Upper lobe of left lung (tissue), 6 donors: Measurements from ENCODE around the gene CCDC88A. TPM values are rescaled to one million over a fixed set of nuclear protein-coding genes. Genes with fewer than 3 reads are reported as not detected.
"Not testable (repeated sequence)": the region's sequence is repeated elsewhere in the genome, so short reads cannot be mapped to it uniquely, and the experiment has no call there.

Source experiments
- ATAC-seq, 2 donors: fragments of 200-7000 bp; cut with Tn5 transposase; one replicate each; pipeline ENCODE4 v1.9.1; 2022; ENCODE audit warnings: mild to moderate bottlenecking in 2 of 2, moderate library complexity in 2 of 2; ENCODE audit not compliant: low FRiP score in 2 of 2
- DNase-seq, 2 donors: peaks; one replicate each; pipeline ENCODE4 v3.0.0-alpha.2; 2019 to 2020
- H3K27ac ChIP-seq, 4 donors: fragments of 200-600 bp; sonication (generic); one replicate each; pipeline ENCODE4 v1.5.1; 2016 to 2019
- H3K27me3 ChIP-seq, 4 donors: fragments of 200-600 bp; sonication (generic); one replicate each; pipeline ENCODE4 v1.5.1; 2017 to 2019
- H3K36me3 ChIP-seq, 4 donors: fragments of 200-600 bp; sonication (generic); one replicate each; pipeline ENCODE4 v1.5.1; 2016 to 2019
- H3K4me1 ChIP-seq, 4 donors: fragments of 200-600 bp; sonication (generic); one replicate each; pipeline ENCODE4 v1.5.1; 2018 to 2019
- H3K4me3 ChIP-seq, 4 donors: fragments of 200-600 bp; sonication (generic); one replicate each; pipeline ENCODE4 v1.5.1; 2017 to 2019; ENCODE audit warnings: mild to moderate bottlenecking in 2 of 4, moderate library complexity in 1 of 4
- H3K9me3 ChIP-seq, 4 donors: fragments of 200-600 bp; sonication (generic); one replicate each; pipeline ENCODE4 v1.5.1; 2018 to 2019
- EP300 ChIP-seq, 4 donors: sonication (generic); formaldehyde crosslinking; IDR thresholded peaks; one replicate each; pipeline ENCODE4 v1.5.1; 2017; ENCODE audit warnings: antibody characterized with exemption in 4 of 4, control low read depth in 2 of 4
- POLR2A ChIP-seq, 4 donors: fragments of 450-650 bp; IDR thresholded peaks; one replicate each; pipeline ENCODE4 v1.5.1; 2016 to 2017; ENCODE audit warnings: antibody characterized with exemption in 4 of 4, mild to moderate bottlenecking in 2 of 4
- POLR2AphosphoS5 ChIP-seq, 2 donors: sonication (generic); formaldehyde crosslinking; IDR thresholded peaks; one replicate each; pipeline ENCODE4 v1.5.1; 2017; ENCODE audit warnings: antibody characterized with exemption in 2 of 2
- WGBS, 2 donors: methylation state at CpG; one replicate each; pipeline ENCODE4 v1.1.5; 2017 to 2018; 5-methylcytosine and 5-hydroxymethylcytosine counted together
- total RNA-seq, 6 donors: library from RNA; depleted of rRNA in 4 of 6; stranded (reverse); fragments of >200 nt in 4 of 6; gene quantifications; one replicate each; pipeline versions ENCODE4 v1.1.0 to v1.2.1, GENCODE V29; 2016 to 2021
- TF ChIP-seq, protein P1 (sequence below), 6 experiments: fragments of 450-650 bp in 4 of 6; fragments of 200-600 bp in 2 of 6; sonication (generic) in 2 of 6; IDR thresholded peaks; one replicate each; pipeline ENCODE4 v1.5.1; 2016 to 2019; ENCODE audit warnings: antibody characterized with exemption in 6 of 6
- donor health status: DM: no; HTN: no; CAD: no; lungs with moderate emphysema.
- donor health status: DM: no; HTN: yes; CAD: no; lungs with severe emphysema.

Gene CCDC88A
- total RNA-seq, 6 donors from 2014 or later: 66.7 to 128 (median 91.2) TPM

DNA sequence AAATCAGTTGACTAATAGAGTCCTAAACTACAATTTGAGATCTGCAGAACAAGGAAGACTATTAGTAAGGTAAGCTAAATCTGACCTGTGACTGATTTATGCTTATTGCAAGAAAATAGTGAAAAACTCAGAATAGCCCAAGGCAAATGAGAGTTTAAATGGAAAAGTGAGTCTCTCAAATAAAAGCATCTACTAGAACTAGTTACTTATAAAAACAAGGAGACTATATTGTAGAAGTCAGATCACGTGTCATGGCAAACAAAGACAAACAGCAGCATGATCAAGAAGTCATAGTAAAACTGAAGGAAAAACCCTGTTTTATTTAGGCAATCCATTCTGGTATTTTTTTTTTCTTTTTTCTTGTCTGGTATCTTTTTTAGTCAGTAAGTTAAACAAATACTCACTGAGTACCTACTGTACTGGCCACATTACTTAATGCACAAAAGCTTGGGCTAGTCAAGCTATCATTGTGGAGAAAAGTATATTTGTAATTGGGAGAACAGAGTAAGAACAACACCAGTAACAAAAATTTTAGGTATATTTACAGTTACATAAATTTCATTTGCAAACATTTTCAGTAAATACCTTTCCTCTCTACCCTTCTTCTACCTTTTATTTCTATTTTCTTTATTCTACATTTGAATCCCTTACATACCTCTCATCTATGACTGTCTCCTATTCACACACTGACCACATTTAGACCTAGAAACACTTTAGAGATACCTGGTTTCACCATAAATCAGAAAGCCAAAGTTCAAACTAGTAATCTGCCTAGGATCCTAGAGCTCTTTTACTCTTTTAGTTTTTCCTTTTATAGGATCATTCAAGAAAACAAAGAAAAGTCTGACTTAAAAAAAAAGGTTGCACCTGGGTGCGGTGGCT, 23.7 kb downstream of the CCDC88A start:
- DNase-seq (no peak), ATAC-seq (no peak)
- Histone ChIP-seq H3K9me3 (peaks cover 0 to 6% (median 0%) of the 10 kb centered on the region in 4 donors), H3K4me3 (no peak overlapping the region), H3K27ac (no peak overlapping the region), H3K27me3 (no peaks in the 10 kb centered on the region), H3K36me3 (no peaks in the 10 kb centered on the region), H3K4me1 (no peaks in the 10 kb centered on the region)
- TF ChIP-seq POLR2A (IDR thresholded peaks at IDR 0.05) (no peak), EP300 (IDR thresholded peaks at IDR 0.05) (no peak), POLR2AphosphoS5 (IDR thresholded peaks at IDR 0.05) (no peak)
- TF ChIP-seq, protein P1, sequence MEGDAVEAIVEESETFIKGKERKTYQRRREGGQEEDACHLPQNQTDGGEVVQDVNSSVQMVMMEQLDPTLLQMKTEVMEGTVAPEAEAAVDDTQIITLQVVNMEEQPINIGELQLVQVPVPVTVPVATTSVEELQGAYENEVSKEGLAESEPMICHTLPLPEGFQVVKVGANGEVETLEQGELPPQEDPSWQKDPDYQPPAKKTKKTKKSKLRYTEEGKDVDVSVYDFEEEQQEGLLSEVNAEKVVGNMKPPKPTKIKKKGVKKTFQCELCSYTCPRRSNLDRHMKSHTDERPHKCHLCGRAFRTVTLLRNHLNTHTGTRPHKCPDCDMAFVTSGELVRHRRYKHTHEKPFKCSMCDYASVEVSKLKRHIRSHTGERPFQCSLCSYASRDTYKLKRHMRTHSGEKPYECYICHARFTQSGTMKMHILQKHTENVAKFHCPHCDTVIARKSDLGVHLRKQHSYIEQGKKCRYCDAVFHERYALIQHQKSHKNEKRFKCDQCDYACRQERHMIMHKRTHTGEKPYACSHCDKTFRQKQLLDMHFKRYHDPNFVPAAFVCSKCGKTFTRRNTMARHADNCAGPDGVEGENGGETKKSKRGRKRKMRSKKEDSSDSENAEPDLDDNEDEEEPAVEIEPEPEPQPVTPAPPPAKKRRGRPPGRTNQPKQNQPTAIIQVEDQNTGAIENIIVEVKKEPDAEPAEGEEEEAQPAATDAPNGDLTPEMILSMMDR (IDR thresholded peaks at IDR 0.05): no peak
- WGBS, 2 donors: 62 to 75% methylated on average over 2 of the region's 2 CpGs

DNA sequence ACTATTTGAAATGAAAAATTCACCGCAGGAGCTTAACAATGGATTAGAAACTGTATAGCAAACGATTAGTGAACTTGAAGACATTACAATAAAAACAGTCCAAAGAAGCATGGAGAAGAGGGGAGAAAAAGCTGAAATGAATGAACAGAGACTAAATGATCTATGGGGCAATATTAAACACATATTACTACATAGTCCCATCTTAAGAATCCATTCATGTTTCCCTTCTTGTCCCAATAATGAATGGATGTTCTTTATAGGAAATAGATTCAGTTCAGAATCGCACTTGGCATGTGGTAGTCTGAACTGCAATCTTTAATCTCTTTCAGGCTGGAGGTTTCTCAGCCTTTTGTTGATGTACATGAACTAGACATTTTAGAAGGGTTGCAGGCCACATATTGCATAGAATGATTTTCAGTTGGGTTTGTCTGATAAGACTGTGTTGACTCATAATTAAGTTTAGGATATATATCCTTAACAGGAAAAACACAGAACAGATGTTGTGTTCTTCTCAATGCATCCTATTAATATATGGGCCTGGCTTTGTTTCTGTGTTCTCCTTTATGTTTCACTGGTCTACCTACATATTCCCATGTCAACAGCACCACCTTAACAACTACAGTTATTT, 27.9 kb downstream of the CCDC88A start:
- Histone ChIP-seq H3K36me3 (no peaks in the 10 kb centered on the region), H3K9me3 (peaks cover 0 to 6% (median 0%) of the 10 kb centered on the region in 4 donors), H3K27me3 (no peaks in the 10 kb centered on the region), H3K4me1 (no peaks in the 10 kb centered on the region), H3K27ac (no peak overlapping the region), H3K4me3 (no peak overlapping the region)
- 74 to 76% methylated on average over 3 of the region's 3 CpGs for WGBS, 2 donors
- TF ChIP-seq EP300 (IDR thresholded peaks at IDR 0.05) (no peak), POLR2A (IDR thresholded peaks at IDR 0.05) (no peak), POLR2AphosphoS5 (IDR thresholded peaks at IDR 0.05) (no peak)
- TF ChIP-seq, protein P1 (IDR thresholded peaks at IDR 0.05): no peak
- ATAC-seq (no peak), DNase-seq (no peak)

DNA sequence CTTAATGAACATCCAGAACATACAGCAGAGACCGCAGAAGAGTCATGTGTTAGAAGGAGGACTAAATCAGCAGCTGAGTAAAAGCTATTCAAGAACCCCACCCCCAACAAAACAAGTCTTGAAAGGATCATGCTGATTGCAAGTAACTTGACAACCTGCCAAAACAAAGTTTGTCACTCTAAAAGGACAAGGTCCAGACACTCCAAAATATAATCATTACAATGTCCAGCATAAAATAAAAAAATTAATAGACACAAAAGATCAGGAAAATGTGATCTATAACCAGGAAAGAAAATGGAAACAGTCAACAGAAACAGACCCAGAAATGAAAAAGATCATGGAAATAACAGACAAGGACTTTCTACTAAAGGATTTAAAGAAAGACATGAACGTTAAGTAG, 28.5 kb downstream of the CCDC88A start:
- peaks cover 0 to 6% (median 0%) of the 10 kb centered on the region in 4 donors for H3K9me3 ChIP-seq
- no peak for ATAC-seq
- no peaks in the 10 kb centered on the region for H3K27me3 ChIP-seq
- DNase-seq: no peak
- H3K36me3 ChIP-seq: no peaks in the 10 kb centered on the region
- no peak overlapping the region for H3K27ac ChIP-seq
- 84 to 93% methylated on average over 2 of the region's 2 CpGs for WGBS, 2 donors
- no peaks in the 10 kb centered on the region for H3K4me1 ChIP-seq
- no peak overlapping the region for H3K4me3 ChIP-seq
- TF ChIP-seq, protein P1 (IDR thresholded peaks at IDR 0.05): no peak
- TF ChIP-seq POLR2AphosphoS5 (IDR thresholded peaks at IDR 0.05) (no peak), EP300 (IDR thresholded peaks at IDR 0.05) (no peak), POLR2A (IDR thresholded peaks at IDR 0.05) (no peak)

DNA sequence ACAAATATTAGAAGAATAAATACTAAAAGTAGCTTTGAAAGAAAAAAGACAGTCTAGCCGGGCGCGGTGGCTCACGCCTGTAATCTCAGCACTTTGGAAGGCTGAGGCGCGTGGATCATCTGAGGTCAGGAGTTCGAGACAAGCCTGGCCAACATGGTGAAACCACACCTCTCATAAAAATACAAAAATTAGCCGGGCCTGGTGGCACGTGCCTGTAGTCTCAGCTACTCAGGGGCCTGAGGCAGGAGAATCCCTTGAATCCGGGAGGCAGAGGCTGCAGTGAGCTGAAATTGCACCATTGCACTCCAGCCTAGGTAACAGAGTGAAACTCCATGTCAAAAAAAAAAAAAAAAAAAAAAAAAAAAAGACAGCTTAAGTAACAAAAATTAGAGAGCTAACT, 34.1 kb downstream of the CCDC88A start:
- not testable (repeated sequence) for H3K4me3 ChIP-seq, H3K27me3 ChIP-seq, ATAC-seq, DNase-seq, H3K27ac ChIP-seq, H3K4me1 ChIP-seq, H3K36me3 ChIP-seq, H3K9me3 ChIP-seq
- 97% methylated on average over 10 of the region's 10 CpGs for WGBS, 2 donors

DNA sequence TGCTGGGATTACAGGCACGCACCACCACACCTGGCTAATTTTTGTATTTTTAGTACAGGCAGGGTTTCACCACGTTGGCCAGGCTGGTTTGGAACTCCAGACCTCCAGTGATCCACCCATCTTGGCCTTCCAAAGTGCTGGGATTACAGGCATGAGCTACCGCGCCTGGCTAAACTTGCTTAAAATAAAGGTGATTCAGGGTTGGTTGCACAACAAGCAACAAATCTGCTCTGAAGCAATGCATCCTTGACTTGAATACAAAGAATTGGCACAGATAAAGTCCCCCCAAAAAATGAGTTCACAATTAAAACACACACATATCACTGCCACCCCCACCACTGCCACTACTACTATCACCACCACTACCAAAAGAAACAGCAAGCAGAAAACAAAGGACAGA, 34.9 kb downstream of the CCDC88A start:
- no peak overlapping the region for H3K4me3 ChIP-seq
- H3K4me1 ChIP-seq: no peaks in the 10 kb centered on the region
- no peak for ATAC-seq
- TF ChIP-seq POLR2A (IDR thresholded peaks at IDR 0.05): no peak
- TF ChIP-seq POLR2AphosphoS5 (IDR thresholded peaks at IDR 0.05): no peak
- TF ChIP-seq, protein P1 (IDR thresholded peaks at IDR 0.05): no peak
- no peak for TF ChIP-seq EP300 (IDR thresholded peaks at IDR 0.05)
- no peak for DNase-seq
- H3K9me3 ChIP-seq: no peaks in the 10 kb centered on the region
- WGBS, 2 donors: 88 to 90% methylated on average over 4 of the region's 4 CpGs
- H3K36me3 ChIP-seq: no peaks in the 10 kb centered on the region
- H3K27ac ChIP-seq: no peak overlapping the region
- H3K27me3 ChIP-seq: no peaks in the 10 kb centered on the region
